Measurements from ENCODE around the gene MMP14. TPM values are rescaled to one million over a fixed set of nuclear protein-coding genes. Genes with fewer than 3 reads are reported as not detected.

Gene MMP14
- total and polyA plus RNA-seq, 9 of the 15 experiments (the other 6 are each of a cell fraction or from before 2014, with no cell fraction given) = 0.36 to 5.8 (median 1.3) TPM; not detected in 2

- H3K9ac ChIP-seq (ENCODE audit: insufficient read depth in 1 of 2, low read depth in 2 of 2, low read length in 2 of 2) = peak overlapping the region in 1 of 2 experiments; percentile 20; a peak in 1 of 4 replicates
- H3K9me3 ChIP-seq (replicated peaks; ENCODE audit: control insufficient read depth, insufficient read depth, low read depth, low read length) = no peaks in the 10 kb centered on the region
- POLR2A ChIA-PET = interaction anchor here (0.5 to 1.4 kb wide), 8 partner anchors 9 to 209 kb away, joined by 3 to 6 read pairs (median 3); no protein-coding TSS in a partner anchor
- H4K20me1 ChIP-seq (replicated peaks; ENCODE audit: control insufficient read depth, insufficient read depth, low read length) = no peaks in the 10 kb centered on the region
- H3K4me3 ChIP-seq = no peak overlapping the region
- 11% methylated on average over 9 of the region's 9 CpGs for WGBS (ENCODE audit: insufficient coverage, low coverage, missing lambda C conversion rate)
- BruUV-seq (replicated peaks) = no TSS peak
- CTCF ChIA-PET (ENCODE audit: low intra/inter-chr PET ratio) = interaction anchor here (0.6 kb wide), 1 partner anchor 38 kb away, joined by 5 read pairs; no protein-coding TSS in a partner anchor
- TF ChIP-seq ZNF830 (CRISPR knock-in tag; IDR thresholded peaks at IDR 0.05) = no peak
- no peak for TF ChIP-seq NONO (IDR thresholded peaks at IDR 0.05; ENCODE audit: low read depth in 2 of 2, low read length in 1 of 2)
- no peak for TF ChIP-seq GTF2E2 (tag; IDR thresholded peaks at IDR 0.05)
- no peak for TF ChIP-seq HNRNPH1 (optimal IDR thresholded peaks at IDR 0.05; ENCODE audit: low read depth, low read length)
- no peak for TF ChIP-seq RBM39 (optimal IDR thresholded peaks at IDR 0.05; ENCODE audit: low read depth, low read length)
- no peak for TF ChIP-seq ZC3H11A (IDR thresholded peaks at IDR 0.05; ENCODE audit: low read depth, low read length)
- TF ChIP-seq JUND (IDR thresholded peaks at IDR 0.05; ENCODE audit: borderline replicate concordance, low read depth, low read length) = no peak
- no peak for TF ChIP-seq JUND (tag; IDR thresholded peaks at IDR 0.05; ENCODE audit: borderline replicate concordance, low read depth, low read length)
- TF ChIP-seq, protein P1, sequence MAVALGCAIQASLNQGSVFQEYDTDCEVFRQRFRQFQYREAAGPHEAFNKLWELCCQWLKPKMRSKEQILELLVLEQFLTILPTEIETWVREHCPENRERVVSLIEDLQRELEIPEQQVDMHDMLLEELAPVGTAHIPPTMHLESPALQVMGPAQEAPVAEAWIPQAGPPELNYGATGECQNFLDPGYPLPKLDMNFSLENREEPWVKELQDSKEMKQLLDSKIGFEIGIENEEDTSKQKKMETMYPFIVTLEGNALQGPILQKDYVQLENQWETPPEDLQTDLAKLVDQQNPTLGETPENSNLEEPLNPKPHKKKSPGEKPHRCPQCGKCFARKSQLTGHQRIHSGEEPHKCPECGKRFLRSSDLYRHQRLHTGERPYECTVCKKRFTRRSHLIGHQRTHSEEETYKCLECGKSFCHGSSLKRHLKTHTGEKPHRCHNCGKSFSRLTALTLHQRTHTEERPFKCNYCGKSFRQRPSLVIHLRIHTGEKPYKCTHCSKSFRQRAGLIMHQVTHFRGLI (CRISPR knock-in tag; IDR thresholded peaks at IDR 0.05) = no peak
- ATAC-seq = no peak
- no peaks in the 10 kb centered on the region; a peak in 1 of 5 replicates for H3K4me1 ChIP-seq (replicated peaks in 1 of 2; ENCODE audit: control insufficient read depth in 2 of 2, insufficient read depth in 2 of 2, low read length in 2 of 2)
- H3K9me1 ChIP-seq (ENCODE audit: control insufficient read depth, insufficient read depth, low read length) = no peaks in the 10 kb centered on the region
- intact Hi-C loops (cut with micrococcal nuclease) (no loop called here), in situ Hi-C loops (cut with MboI) (no loop called here)
- no peaks in the 10 kb centered on the region for H3K36me3 ChIP-seq (ENCODE audit: control insufficient read depth, insufficient read depth, low read length)
- peaks cover 7 to 32% of the 10 kb centered on the region in 2 experiments; a peak in 4 of 5 replicates for H3K27me3 ChIP-seq (ENCODE audit: control insufficient read depth in 2 of 2, insufficient read depth in 2 of 2, low read length in 2 of 2)
- no peak for FAIRE-seq
- H3K79me2 ChIP-seq (ENCODE audit: control insufficient read depth, insufficient read depth, low read length) = no peaks in the 10 kb centered on the region
- no peak overlapping the region for H3K4me2 ChIP-seq (ENCODE audit: insufficient read depth, low read length)
- no peak overlapping the region for H2AFZ ChIP-seq (ENCODE audit: low read depth, low read length)
- H3K27ac ChIP-seq (ENCODE audit: extremely low read depth, low read depth, low read length) = no peak overlapping the region
- DNase-seq (ENCODE audit: extremely low read depth in 1 of 4, low spot score in 3 of 4) = no peak
These were observed 23.2 kb upstream of the MMP14 start for GRCh38 chr14:22813145-22813544.

Measured in K562 (cell line).